Ovary (tissue), 9 donors: ENCODE results near the gene PTN. TPM values are rescaled to one million over a fixed set of nuclear protein-coding genes. Genes with fewer than 3 reads are reported as not detected.

ENCODE experiments used
- DNase-seq, 5 donors: peaks; one replicate each; pipeline ENCODE4 v3.0.0-alpha.2; 2019 to 2020
- H3K27ac ChIP-seq, 2 donors: fragments of 200-600 bp; one replicate each; pipeline versions ENCODE4 v1.5.1 to v1.8.0; 2019 to 2022
- H3K27me3 ChIP-seq: fragments of 200-600 bp; one replicate; pipeline ENCODE4 v1.8.0; 2022
- H3K36me3 ChIP-seq: fragments of 200-600 bp; sonication (generic); one replicate; pipeline ENCODE4 v1.5.1; 2019
- H3K4me1 ChIP-seq: one replicate; pipeline ENCODE4 v1.8.1; 2013; ENCODE audit warnings: mild to moderate bottlenecking, moderate library complexity; ENCODE audit not compliant: insufficient read depth
- H3K4me3 ChIP-seq: fragments of 200-600 bp; sonication (generic); one replicate; pipeline ENCODE4 v1.5.1; 2017
- H3K9me3 ChIP-seq, 2 donors: fragments of 200-600 bp in 1 of 2; sonication (generic) in 1 of 2; one replicate each; pipeline versions ENCODE4 v1.5.1 to v1.8.1; 2013 to 2019; ENCODE audit warnings: mild to moderate bottlenecking in 1 of 2, moderate library complexity in 1 of 2
- EP300 ChIP-seq: sonication (generic); formaldehyde crosslinking; IDR thresholded peaks from one replicate; pipeline ENCODE4 v1.6.1; 2017; ENCODE audit warnings: antibody characterized with exemption
- POLR2A ChIP-seq: fragments of 450-650 bp; IDR thresholded peaks from one replicate; pipeline ENCODE4 v1.6.1; 2017; ENCODE audit warnings: antibody characterized with exemption, mild to moderate bottlenecking, moderate library complexity
- WGBS, 3 donors: extraction: QIAGEN DNeasy Blood & Tissue Kit in 1 of 3; methylation state at CpG; one replicate each; pipeline versions ENCODE4 v1.1.5 to v1.1.7; 2013 to 2017; 5-methylcytosine and 5-hydroxymethylcytosine counted together
- intact Hi-C, 4 donors: fragments of 100-400 bp; cut with DNase I; formaldehyde crosslinking; loops; one replicate each; pipeline versions ENCODE4 v1.11.0 to v1.15.1; 2022 to 2023
- polyA plus RNA-seq, 2 donors: library from polyadenylated mRNA; stranded (reverse); fragments of 200-250 nt in 1 of 2; fragments of 350-450 nt in 1 of 2; fragmentation: Illumina TruSeq in 1 of 2; extraction: RNeasy Lipid Tissue Mini Kit (QIAGEN cat#74804) in 1 of 2; gene quantifications; one replicate each; pipeline ENCODE4 v1.2.3, GENCODE V29; 2013 to 2014
- total RNA-seq, 7 donors: library from RNA; depleted of rRNA in 2 of 7; stranded (reverse); fragments of >200 nt in 2 of 7; fragmentation: NEBNext Ultra II Directional in 3 of 7; extraction: Animal tissue kit (Norgen Biotek cat#: 25700) in 3 of 7; gene quantifications; one replicate each; pipeline versions ENCODE4 v1.1.0 to v1.2.4, GENCODE V29; 2016 to 2023
- TF ChIP-seq, protein P1 (sequence below), 3 donors: fragments of 450-650 bp in 2 of 3; fragments of 200-600 bp in 1 of 3; IDR thresholded peaks; one replicate each; pipeline versions ENCODE4 v1.5.1 to v1.8.0; 2016 to 2022; ENCODE audit warnings: antibody characterized with exemption in 3 of 3, mild to moderate bottlenecking in 1 of 3
- donor health status: DM: no; HTN: no; CAD: no; lungs with moderate emphysema.
- donor health status: DM: no; HTN: no; CAD: no.
- donor health status: Bipolar disorder and iron deficiency.
- donor health status: DM: yes; HTN: yes; CAD: no.
- donor health status: DM: no; HTN: no; CAD: no.
- donor health status: DM: yes; HTN: yes; CAD: no.

PTN gene
- total and polyA plus RNA-seq, 9 donors, result 2.1 to 20.0 (median 4.3) TPM

- DNase-seq, result no peak
- Histone ChIP-seq H3K36me3 (no peaks in the 10 kb centered on the region), H3K27ac (no peak overlapping the region), H3K27me3 (no peaks in the 10 kb centered on the region), H3K9me3 (no peaks in the 10 kb centered on the region), H3K4me3 (no peak overlapping the region), H3K4me1 (no peaks in the 10 kb centered on the region)
- WGBS, 3 donors, result 74 to 78% (median 78%) methylated on average over 4 of the region's 4 CpGs
- intact Hi-C loops, result no loop called here
- TF ChIP-seq POLR2A, result no peak
- TF ChIP-seq EP300, result no peak
- TF ChIP-seq, protein P1, sequence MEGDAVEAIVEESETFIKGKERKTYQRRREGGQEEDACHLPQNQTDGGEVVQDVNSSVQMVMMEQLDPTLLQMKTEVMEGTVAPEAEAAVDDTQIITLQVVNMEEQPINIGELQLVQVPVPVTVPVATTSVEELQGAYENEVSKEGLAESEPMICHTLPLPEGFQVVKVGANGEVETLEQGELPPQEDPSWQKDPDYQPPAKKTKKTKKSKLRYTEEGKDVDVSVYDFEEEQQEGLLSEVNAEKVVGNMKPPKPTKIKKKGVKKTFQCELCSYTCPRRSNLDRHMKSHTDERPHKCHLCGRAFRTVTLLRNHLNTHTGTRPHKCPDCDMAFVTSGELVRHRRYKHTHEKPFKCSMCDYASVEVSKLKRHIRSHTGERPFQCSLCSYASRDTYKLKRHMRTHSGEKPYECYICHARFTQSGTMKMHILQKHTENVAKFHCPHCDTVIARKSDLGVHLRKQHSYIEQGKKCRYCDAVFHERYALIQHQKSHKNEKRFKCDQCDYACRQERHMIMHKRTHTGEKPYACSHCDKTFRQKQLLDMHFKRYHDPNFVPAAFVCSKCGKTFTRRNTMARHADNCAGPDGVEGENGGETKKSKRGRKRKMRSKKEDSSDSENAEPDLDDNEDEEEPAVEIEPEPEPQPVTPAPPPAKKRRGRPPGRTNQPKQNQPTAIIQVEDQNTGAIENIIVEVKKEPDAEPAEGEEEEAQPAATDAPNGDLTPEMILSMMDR (IDR thresholded peaks at IDR 0.05), result no peak
Measured at GRCh38 chr7:137306748-137307147, 36.8 kb downstream of the PTN start.

GRCh38 chr7:137305901-137306621 is 37.5 kb downstream of the PTN start:
- no peak for DNase-seq
- Histone ChIP-seq H3K4me1 (no peaks in the 10 kb centered on the region), H3K27ac (no peak overlapping the region), H3K4me3 (no peak overlapping the region), H3K36me3 (no peaks in the 10 kb centered on the region), H3K27me3 (no peaks in the 10 kb centered on the region), H3K9me3 (no peaks in the 10 kb centered on the region)
- TF ChIP-seq POLR2A, result no peak
- TF ChIP-seq, protein P1 (IDR thresholded peaks at IDR 0.05), result no peak
- no peak for TF ChIP-seq EP300
- WGBS, 3 donors, result 79 to 83% (median 82%) methylated on average over 6 of the region's 6 CpGs
- intact Hi-C loops, result no loop called here

- 63 to 67% (median 63%) methylated on average over 9 of the region's 9 CpGs for WGBS, 3 donors
- Histone ChIP-seq H3K36me3 (no peaks in the 10 kb centered on the region), H3K9me3 (no peaks in the 10 kb centered on the region), H3K4me3 (no peak overlapping the region), H3K27ac (no peak overlapping the region), H3K4me1 (no peaks in the 10 kb centered on the region), H3K27me3 (no peaks in the 10 kb centered on the region)
- TF ChIP-seq, protein P1 (IDR thresholded peaks at IDR 0.05), result no peak
- TF ChIP-seq EP300 (no peak), POLR2A (no peak)
- DNase-seq, result no peak
- intact Hi-C loops, result no loop called here
Measured at GRCh38 chr7:137304624-137305235, 38.8 kb downstream of the PTN start.

GRCh38 chr7:137304165-137304564 is 39.4 kb downstream of the PTN start:
- Histone ChIP-seq H3K4me1 (no peaks in the 10 kb centered on the region), H3K4me3 (no peak overlapping the region), H3K27ac (no peak overlapping the region), H3K9me3 (no peaks in the 10 kb centered on the region), H3K27me3 (no peaks in the 10 kb centered on the region), H3K36me3 (no peaks in the 10 kb centered on the region)
- WGBS, 3 donors, result 91 to 97% (median 94%) methylated on average over 1 of the region's 1 CpG
- no peak for DNase-seq
- TF ChIP-seq, protein P1 (IDR thresholded peaks at IDR 0.05), result no peak
- TF ChIP-seq EP300 (no peak), POLR2A (no peak)
- intact Hi-C loops, result no loop called here
